ENCODE data around the gene LIPA.

GRCh38 chr10:89185658-89186057 is 65.9 kb downstream of the LIPA start:
- TF ChIP-seq EZH2 (IDR thresholded peaks at IDR 0.05; ENCODE audit: insufficient read depth, poor library complexity, severe bottlenecking) (no peak), EZH2phosphoT487 (IDR thresholded peaks at IDR 0.05; ENCODE audit: insufficient read depth, low read depth) (no peak)

Data from GM23248 (cell line).